ENCODE measurements around the gene CA7.

DNA sequence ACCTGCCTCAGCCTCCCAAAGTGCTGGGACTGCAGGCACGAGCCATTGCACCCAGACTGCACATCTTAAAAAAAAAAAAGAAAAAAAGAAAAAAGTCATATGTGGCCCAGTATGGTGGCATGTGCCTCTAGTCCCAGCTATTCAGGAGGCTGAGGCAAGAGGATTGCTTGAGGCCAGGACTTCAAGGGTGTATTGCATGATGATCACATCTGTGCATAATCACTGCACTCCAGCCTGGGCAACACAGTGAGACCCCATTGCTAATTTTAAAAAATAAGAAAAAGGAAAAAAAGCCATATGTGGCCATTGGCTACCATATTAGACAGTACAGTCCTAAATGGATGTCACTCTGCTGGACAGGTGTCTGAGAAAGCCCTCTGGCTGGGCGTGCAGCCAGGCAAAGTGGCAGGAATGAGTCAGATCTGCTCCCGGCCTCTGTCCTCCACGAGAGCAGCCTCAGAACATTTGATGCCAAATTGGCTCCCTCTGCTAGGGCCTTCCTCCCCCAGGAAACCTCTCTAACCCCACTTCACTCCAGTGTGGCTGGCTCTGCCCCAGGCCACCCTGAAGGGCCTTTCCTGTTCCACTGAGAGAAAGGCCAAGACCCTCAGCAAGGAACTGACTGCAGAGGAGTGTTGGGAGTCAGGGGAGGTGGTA is 14.7 kb downstream of the CA7 start:
- TF ChIP-seq, protein P1, sequence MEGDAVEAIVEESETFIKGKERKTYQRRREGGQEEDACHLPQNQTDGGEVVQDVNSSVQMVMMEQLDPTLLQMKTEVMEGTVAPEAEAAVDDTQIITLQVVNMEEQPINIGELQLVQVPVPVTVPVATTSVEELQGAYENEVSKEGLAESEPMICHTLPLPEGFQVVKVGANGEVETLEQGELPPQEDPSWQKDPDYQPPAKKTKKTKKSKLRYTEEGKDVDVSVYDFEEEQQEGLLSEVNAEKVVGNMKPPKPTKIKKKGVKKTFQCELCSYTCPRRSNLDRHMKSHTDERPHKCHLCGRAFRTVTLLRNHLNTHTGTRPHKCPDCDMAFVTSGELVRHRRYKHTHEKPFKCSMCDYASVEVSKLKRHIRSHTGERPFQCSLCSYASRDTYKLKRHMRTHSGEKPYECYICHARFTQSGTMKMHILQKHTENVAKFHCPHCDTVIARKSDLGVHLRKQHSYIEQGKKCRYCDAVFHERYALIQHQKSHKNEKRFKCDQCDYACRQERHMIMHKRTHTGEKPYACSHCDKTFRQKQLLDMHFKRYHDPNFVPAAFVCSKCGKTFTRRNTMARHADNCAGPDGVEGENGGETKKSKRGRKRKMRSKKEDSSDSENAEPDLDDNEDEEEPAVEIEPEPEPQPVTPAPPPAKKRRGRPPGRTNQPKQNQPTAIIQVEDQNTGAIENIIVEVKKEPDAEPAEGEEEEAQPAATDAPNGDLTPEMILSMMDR (IDR thresholded peaks at IDR 0.05) = no peak
- no peak for TF ChIP-seq EP300 (IDR thresholded peaks at IDR 0.05)
- no peak for TF ChIP-seq POLR2A (IDR thresholded peaks at IDR 0.05)

All from tibial nerve (tissue), 4 donors.